CD4-positive, alpha-beta T cell treated with Interferon alpha-2 for 1 hour (primary cell): ENCODE results near the gene TRMT2A.

Source experiments
- DNase-seq, 2 donors: peaks; one replicate each; pipeline ENCODE4 v3.0.0-alpha.2; 2020 to 2022

The TRMT2A gene

GRCh38 chr22:20147237-20147988 lies 30.4 kb upstream of the TRMT2A start:
- no peak for DNase-seq

- DNase-seq: no peak
These were observed 29.8 kb upstream of the TRMT2A start for GRCh38 chr22:20146777-20147176.

GRCh38 chr22:20145832-20146223 lies 28.8 kb upstream of the TRMT2A start:
- no peak for DNase-seq

GRCh38 chr22:20145206-20145831 lies 28.3 kb upstream of the TRMT2A start:
- DNase-seq: no peak

- no peak for DNase-seq
These were observed 27.0 kb upstream of the TRMT2A start for GRCh38 chr22:20143883-20144665.

GRCh38 chr22:20142711-20143621 lies 25.9 kb upstream of the TRMT2A start:
- no peak for DNase-seq

- no peak for DNase-seq
These were observed 24.4 kb upstream of the TRMT2A start for GRCh38 chr22:20141186-20142077.

GRCh38 chr22:20140521-20140964 lies 23.5 kb upstream of the TRMT2A start:
- no peak for DNase-seq

GRCh38 chr22:20140107-20140445 lies 23.1 kb upstream of the TRMT2A start:
- DNase-seq: no peak

- DNase-seq: no peak
These were observed 22.5 kb upstream of the TRMT2A start for GRCh38 chr22:20139391-20140106.

- no peak for DNase-seq
These were observed 21.8 kb upstream of the TRMT2A start for GRCh38 chr22:20138868-20139267.

- DNase-seq: no peak
These were observed 21.4 kb upstream of the TRMT2A start for GRCh38 chr22:20138417-20138738.

GRCh38 chr22:20137671-20138416 lies 20.8 kb upstream of the TRMT2A start:
- DNase-seq: no peak

GRCh38 chr22:20137113-20137512 lies 20.1 kb upstream of the TRMT2A start:
- DNase-seq: no peak

- no peak for DNase-seq
These were observed 19.5 kb upstream of the TRMT2A start for GRCh38 chr22:20136603-20136873.

- DNase-seq: no peak
These were observed 19.0 kb upstream of the TRMT2A start for GRCh38 chr22:20135806-20136602.

- no peak for DNase-seq
These were observed 18.2 kb upstream of the TRMT2A start for GRCh38 chr22:20135265-20135664.

GRCh38 chr22:20133930-20134549 lies 17.0 kb upstream of the TRMT2A start:
- DNase-seq: no peak

- DNase-seq: no peak
These were observed 15.7 kb upstream of the TRMT2A start for GRCh38 chr22:20132686-20133246.
